ENCODE measurements around the gene OR5H14. TPM values are rescaled to one million over a fixed set of nuclear protein-coding genes. Genes with fewer than 3 reads are reported as not detected.
"Not testable (repeated sequence)": the region's sequence is repeated elsewhere in the genome, so short reads cannot be mapped to it uniquely, and the experiment has no call there.

Gene OR5H14
- total RNA-seq, 3 donors from 2014 or later, result not detected

DNA sequence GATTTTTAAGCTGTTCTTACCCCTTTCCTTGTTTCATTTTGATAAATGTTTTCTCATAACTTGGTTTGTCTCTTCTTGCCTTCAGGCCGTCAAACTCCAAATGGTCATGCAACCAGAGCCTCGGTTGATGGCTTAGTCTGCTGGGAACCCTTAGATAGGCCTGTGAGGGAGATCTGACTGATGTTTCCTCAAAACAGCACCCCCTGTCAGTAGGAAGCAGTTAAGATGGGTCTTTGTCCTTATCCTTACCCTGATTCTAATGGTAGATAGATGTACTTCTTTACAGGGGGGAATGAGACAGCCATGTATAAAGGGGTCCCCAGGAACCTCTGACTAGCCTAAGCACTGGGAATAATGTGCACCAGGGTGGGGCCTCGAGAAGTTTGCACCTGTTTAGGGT, 33.0 kb upstream of the OR5H14 start:
- intact Hi-C loops (cut with DNase I; ENCODE audit: low total_unique reads), result no loop called here
- no peak for DNase-seq (ENCODE audit: low spot score in 2 of 2)
- H3K36me3 ChIP-seq, result no peaks in the 10 kb centered on the region
- no peaks in the 10 kb centered on the region for H3K27me3 ChIP-seq
- H3K4me3 ChIP-seq, result no peak overlapping the region
- no peak overlapping the region for H3K27ac ChIP-seq
- TF ChIP-seq POLR2AphosphoS5 (IDR thresholded peaks at IDR 0.05) (no peak), POLR2A (IDR thresholded peaks at IDR 0.05) (no peak)
- TF ChIP-seq, protein P1, sequence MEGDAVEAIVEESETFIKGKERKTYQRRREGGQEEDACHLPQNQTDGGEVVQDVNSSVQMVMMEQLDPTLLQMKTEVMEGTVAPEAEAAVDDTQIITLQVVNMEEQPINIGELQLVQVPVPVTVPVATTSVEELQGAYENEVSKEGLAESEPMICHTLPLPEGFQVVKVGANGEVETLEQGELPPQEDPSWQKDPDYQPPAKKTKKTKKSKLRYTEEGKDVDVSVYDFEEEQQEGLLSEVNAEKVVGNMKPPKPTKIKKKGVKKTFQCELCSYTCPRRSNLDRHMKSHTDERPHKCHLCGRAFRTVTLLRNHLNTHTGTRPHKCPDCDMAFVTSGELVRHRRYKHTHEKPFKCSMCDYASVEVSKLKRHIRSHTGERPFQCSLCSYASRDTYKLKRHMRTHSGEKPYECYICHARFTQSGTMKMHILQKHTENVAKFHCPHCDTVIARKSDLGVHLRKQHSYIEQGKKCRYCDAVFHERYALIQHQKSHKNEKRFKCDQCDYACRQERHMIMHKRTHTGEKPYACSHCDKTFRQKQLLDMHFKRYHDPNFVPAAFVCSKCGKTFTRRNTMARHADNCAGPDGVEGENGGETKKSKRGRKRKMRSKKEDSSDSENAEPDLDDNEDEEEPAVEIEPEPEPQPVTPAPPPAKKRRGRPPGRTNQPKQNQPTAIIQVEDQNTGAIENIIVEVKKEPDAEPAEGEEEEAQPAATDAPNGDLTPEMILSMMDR (IDR thresholded peaks at IDR 0.05), result no peak
- no peaks in the 10 kb centered on the region for H3K4me1 ChIP-seq
- peaks cover 6 to 51% of the 10 kb centered on the region in 2 donors for H3K9me3 ChIP-seq

DNA sequence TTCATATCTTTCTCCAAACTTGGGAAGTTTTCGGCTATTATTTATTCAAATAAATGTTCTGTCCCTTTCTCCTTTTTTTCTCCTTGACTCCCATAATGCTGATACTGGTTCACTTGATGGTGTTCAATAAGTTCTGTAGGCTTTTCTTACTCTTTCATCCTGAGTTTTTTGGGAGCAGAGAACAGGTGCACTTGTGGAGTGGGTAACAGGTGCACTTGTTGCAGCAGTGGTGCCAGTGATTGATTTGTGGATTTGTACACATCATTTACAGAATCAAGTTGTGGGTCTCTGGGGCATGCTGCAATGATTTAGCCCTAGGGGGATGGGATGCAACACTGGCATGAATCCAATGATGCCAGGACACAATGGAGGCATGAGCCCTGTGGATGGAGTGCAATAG, 31.6 kb upstream of the OR5H14 start:
- H3K36me3 ChIP-seq, result no peaks in the 10 kb centered on the region
- H3K27ac ChIP-seq, result no peak overlapping the region
- no peak for TF ChIP-seq POLR2A (IDR thresholded peaks at IDR 0.05)
- TF ChIP-seq, protein P1 (IDR thresholded peaks at IDR 0.05), result no peak
- no peak for TF ChIP-seq POLR2AphosphoS5 (IDR thresholded peaks at IDR 0.05)
- no peaks in the 10 kb centered on the region for H3K4me1 ChIP-seq
- no peak for DNase-seq (ENCODE audit: low spot score in 2 of 2)
- H3K4me3 ChIP-seq, result no peak overlapping the region
- intact Hi-C loops (cut with DNase I; ENCODE audit: low total_unique reads), result no loop called here
- no peaks in the 10 kb centered on the region for H3K27me3 ChIP-seq
- H3K9me3 ChIP-seq, result peaks cover 0 to 41% of the 10 kb centered on the region in 2 donors

GRCh38 chr3:98130421-98130820, 16.9 kb upstream of the OR5H14 start, which contains the start of gene OR5H1:
TSS of gene OR5H1 (plus strand) at chr3:98130721. CDS start at chr3:98132698, 1,977 bp downstream.
- H3K27ac ChIP-seq, result no peak within 1 kb of the TSS
- intact Hi-C loops (cut with DNase I; ENCODE audit: low total_unique reads), result no loop called here
- TF ChIP-seq POLR2A (IDR thresholded peaks at IDR 0.05) (no peak), POLR2AphosphoS5 (IDR thresholded peaks at IDR 0.05) (no peak)
- TF ChIP-seq, protein P1 (IDR thresholded peaks at IDR 0.05), result no peak
- H3K9me3 ChIP-seq, result no peaks in the 10 kb centered on the region
- no peak within 1 kb of the TSS for H3K4me3 ChIP-seq
- H3K36me3 ChIP-seq, result no peaks in the 10 kb centered on the region
- DNase-seq (ENCODE audit: low spot score in 2 of 2), result no peak
- no peaks in the 10 kb centered on the region for H3K4me1 ChIP-seq
- H3K27me3 ChIP-seq, result no peaks in the 10 kb centered on the region

DNA sequence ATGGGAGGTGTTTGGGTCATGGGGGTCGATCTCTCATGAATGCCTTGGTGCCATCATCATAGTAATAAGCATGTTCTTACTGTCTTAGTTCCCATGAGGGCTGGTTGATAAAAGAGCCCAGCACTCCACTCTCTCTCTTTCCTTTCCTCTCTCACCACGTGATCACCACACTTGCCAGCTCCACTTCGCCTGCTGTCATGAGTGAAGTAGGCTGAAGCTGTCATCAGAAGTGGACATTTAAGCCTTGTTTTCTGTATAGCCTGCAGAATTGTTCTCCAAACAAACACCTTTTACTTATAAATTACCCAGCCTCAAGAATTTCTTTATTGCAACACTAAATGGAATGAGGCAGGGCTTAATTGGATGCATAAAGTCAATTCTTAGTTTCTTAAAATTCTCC, 10.6 kb upstream of the OR5H14 start:
- no peaks in the 10 kb centered on the region for H3K9me3 ChIP-seq
- no peak for DNase-seq (ENCODE audit: low spot score in 2 of 2)
- H3K4me1 ChIP-seq, result no peaks in the 10 kb centered on the region
- H3K4me3 ChIP-seq, result no peak overlapping the region
- no peaks in the 10 kb centered on the region for H3K27me3 ChIP-seq
- intact Hi-C loops (cut with DNase I; ENCODE audit: low total_unique reads), result no loop called here
- no peak overlapping the region for H3K27ac ChIP-seq
- no peaks in the 10 kb centered on the region for H3K36me3 ChIP-seq
- TF ChIP-seq POLR2AphosphoS5 (IDR thresholded peaks at IDR 0.05), result no peak
- TF ChIP-seq, protein P1 (IDR thresholded peaks at IDR 0.05), result no peak
- no peak for TF ChIP-seq POLR2A (IDR thresholded peaks at IDR 0.05)

DNA sequence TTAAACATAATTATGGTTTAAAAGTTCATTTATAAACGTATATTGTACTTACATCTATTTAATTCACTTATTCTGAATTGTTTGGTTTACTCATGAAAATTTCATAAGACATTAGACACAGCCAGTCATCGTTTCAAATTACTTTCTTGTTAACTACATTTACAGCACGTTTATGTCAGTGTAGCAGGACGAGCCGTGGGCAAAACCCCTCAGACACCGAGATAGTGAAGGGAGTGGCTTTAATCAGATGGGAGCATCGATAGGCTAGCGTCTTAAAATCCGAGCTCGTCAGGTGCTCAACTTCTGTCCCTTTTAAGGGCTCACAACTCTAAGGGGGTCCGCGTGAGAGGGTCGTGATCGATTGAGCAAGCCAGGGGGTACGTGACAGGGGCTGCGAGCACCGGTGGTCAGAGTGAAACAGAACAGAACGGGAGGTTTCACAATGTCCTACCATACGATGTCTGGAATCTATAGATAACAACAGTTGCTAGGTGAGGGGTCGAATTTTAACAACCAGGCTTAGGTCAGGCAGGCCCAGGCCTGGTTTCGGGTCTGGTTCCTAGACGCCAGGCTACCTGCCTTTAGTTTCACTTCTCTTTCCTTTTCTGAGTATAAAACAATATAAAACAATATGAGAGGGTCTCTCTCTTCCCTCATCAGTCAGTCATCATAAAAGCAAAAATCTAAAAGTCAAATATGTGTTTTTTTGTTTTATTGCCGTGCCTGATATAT, 9.3 kb upstream of the OR5H14 start:
- H3K36me3 ChIP-seq; H3K27ac ChIP-seq; DNase-seq (ENCODE audit: low spot score in 2 of 2); H3K27me3 ChIP-seq; intact Hi-C loops (cut with DNase I; ENCODE audit: low total_unique reads); H3K4me3 ChIP-seq; H3K4me1 ChIP-seq; H3K9me3 ChIP-seq: not testable (repeated sequence)

Data from breast epithelium (tissue), 4 donors.